ENCODE measurements around the gene CA11. TPM values are rescaled to one million over a fixed set of nuclear protein-coding genes. Genes with fewer than 3 reads are reported as not detected.

CA11 gene
- polyA plus RNA-seq, 1 of the 3 experiments (the other 2 are of a cell fraction) = 13.1 TPM

GRCh38 chr19:48596679-48597465 is 49.1 kb downstream of the CA11 start:
- no peak overlapping the region for H2AFZ ChIP-seq (ENCODE audit: low read depth)
- POLR2A ChIA-PET = no interaction called here
- no peaks in the 10 kb centered on the region for H3F3A ChIP-seq (replicated peaks; ENCODE audit: insufficient read depth)
- no peaks in the 10 kb centered on the region; the same call in 1 of the 2 replicates for H3K27me3 ChIP-seq (ENCODE audit: insufficient read depth)
- no peaks in the 10 kb centered on the region for H3K4me1 ChIP-seq (ENCODE audit: control insufficient read depth in 1 of 2, insufficient read depth in 2 of 2, low read depth in 1 of 2, low read length in 1 of 2)
- no peaks in the 10 kb centered on the region for H4K20me1 ChIP-seq (ENCODE audit: insufficient read depth)
- no peak overlapping the region for H3K4me2 ChIP-seq
- H3K4me3 ChIP-seq (ENCODE audit: low read depth in 2 of 2, low read length in 1 of 2) = no peak overlapping the region
- no peaks in the 10 kb centered on the region for H3K9me2 ChIP-seq
- no peak overlapping the region for H3K27ac ChIP-seq (ENCODE audit: low read depth in 2 of 2, low read length in 1 of 2)
- H3K9me3 ChIP-seq = no peaks in the 10 kb centered on the region
- no peak overlapping the region for H3K9ac ChIP-seq
- no peaks in the 10 kb centered on the region for H3K79me2 ChIP-seq (ENCODE audit: insufficient read depth)
- 77% methylated on average over 32 of the region's 39 CpGs for WGBS (ENCODE audit: low lambda C conversion rate)
- no peak for DNase-seq
- TF ChIP-seq FOSL2 (IDR thresholded peaks at IDR 0.05; ENCODE audit: borderline replicate concordance, low read depth) (no peak), EZH2phosphoT487 (IDR thresholded peaks at IDR 0.05; ENCODE audit: borderline replicate concordance, low read depth) (no peak), TCF12 (IDR thresholded peaks at IDR 0.05) (no peak), GATA2 (CRISPR knock-in tag; IDR thresholded peaks at IDR 0.05) (no peak), RCOR1 (IDR thresholded peaks at IDR 0.05; ENCODE audit: low read length) (no peak), POLR2AphosphoS5 (IDR thresholded peaks at IDR 0.05; ENCODE audit: low read depth, low read length) (no peak), USF1 (IDR thresholded peaks at IDR 0.05; ENCODE audit: borderline replicate concordance, low read depth) (no peak), FOXJ3 (CRISPR knock-in tag; IDR thresholded peaks at IDR 0.05) (no peak), REST (IDR thresholded peaks at IDR 0.05; ENCODE audit: low read depth, low read length) (no peak), PBX3 (IDR thresholded peaks at IDR 0.05) (no peak), JUND (IDR thresholded peaks at IDR 0.05) (no peak), RXRA (IDR thresholded peaks at IDR 0.05; ENCODE audit: borderline replicate concordance, low read depth) (no peak), TAF1 (IDR thresholded peaks at IDR 0.05; ENCODE audit: borderline replicate concordance, low read depth, low read length) (no peak), MXI1 (IDR thresholded peaks at IDR 0.05; ENCODE audit: low read depth, low read length) (no peak), SIN3A (IDR thresholded peaks at IDR 0.05; ENCODE audit: borderline replicate concordance, low read depth, low read length) (no peak), RFX5 (IDR thresholded peaks at IDR 0.05; ENCODE audit: low read length) (no peak), ELF1 (IDR thresholded peaks at IDR 0.05) (no peak)
- H3K36me3 ChIP-seq (replicated peaks in 1 of 2; ENCODE audit: control insufficient read depth in 1 of 2, insufficient read depth in 2 of 2, low read length in 1 of 2) = no peaks in the 10 kb centered on the region
- CTCF ChIA-PET = interaction anchor here (1.2 to 1.9 kb wide), 2 partner anchors 8 to 107 kb away, joined by 5 to 8 read pairs; no protein-coding TSS in a partner anchor

All from SK-N-SH (cell line).